Ecto neural progenitor cell (in vitro differentiated cells): ENCODE measurements around the gene FDPS.
A peak's percentile ranks its signal among the peaks of the same experiment; 100 is the strongest.

Experiments used
- DNase-seq: peaks from one replicate; pipeline ENCODE4 v3.0.0-alpha.2; 2018; ENCODE audit warnings: low spot score

Gene FDPS

DNA sequence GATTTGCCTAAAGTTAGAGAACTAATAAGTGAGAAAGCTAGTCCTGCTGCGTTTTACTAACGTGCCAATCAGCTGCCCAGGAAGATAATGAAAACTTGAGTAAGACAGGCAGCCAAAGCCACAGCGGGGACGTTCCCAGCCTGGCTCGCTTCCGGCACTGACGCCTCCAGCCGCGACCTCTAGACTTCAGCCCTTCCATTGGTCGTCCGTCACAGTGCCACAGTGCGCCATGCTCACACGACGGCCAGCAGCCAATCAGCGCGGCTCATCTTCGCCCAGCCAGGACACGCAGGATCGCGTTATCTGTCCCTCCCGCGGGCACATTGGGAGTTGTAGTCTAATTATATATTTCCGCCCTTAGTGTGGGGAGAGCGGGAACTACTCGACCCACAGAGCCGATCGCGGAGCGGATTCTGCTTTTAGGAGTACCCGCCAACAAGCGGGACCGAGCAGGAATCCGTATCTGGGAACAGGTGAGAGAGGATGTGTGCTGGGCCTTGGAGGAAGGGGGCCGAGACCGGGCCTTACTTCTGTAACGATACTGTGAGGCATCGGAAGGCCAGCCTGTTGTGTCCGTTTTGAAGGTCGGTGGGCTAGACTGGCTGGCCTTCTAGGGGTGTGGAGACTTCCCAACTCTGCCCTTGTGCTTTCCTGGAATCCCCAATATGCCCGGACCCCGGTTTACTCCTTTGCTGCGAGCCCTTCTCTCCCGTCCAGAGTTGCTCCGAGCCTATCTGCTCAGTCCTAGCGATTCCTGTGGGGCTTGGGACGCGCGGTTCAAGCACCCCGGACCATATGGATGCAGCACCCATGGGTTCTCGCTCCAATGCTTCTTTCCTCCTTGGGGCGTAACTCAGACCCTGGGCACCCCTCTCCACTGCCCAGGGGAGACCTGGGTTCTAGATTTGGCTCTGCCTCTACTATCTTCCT lies at the start of gene FDPS:
Gene FDPS, plus strand, starts transcription at position 374 of the 930 bp plus-strand sequence. CDS start 924 bp downstream, outside the sequence.
- peak; percentile 99 for DNase-seq

DNA sequence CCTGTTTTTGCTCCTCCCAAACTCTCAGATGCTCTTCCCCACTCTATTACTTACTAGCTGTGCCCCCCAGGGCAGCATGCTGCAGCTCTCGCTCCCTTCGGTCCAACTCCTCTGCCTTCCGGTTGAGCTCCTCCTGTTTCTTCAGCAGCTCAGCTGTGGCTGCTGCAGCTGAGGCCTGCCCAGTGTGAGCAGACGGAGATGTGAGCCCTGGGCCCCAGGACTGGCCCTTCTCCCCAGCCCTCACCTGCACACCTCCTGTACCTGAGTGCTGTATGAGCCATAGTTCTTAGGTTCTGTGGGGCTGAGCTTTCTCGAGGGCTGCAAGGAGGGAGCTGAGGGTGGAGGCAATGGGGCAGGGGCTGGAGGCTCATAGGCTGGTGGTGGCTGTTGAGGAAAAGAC lies 48.4 kb upstream of the FDPS start:
- no peak for DNase-seq

GRCh38 chr1:155261493-155261851 lies 47.2 kb upstream of the FDPS start:
- DNase-seq, result no peak

DNA sequence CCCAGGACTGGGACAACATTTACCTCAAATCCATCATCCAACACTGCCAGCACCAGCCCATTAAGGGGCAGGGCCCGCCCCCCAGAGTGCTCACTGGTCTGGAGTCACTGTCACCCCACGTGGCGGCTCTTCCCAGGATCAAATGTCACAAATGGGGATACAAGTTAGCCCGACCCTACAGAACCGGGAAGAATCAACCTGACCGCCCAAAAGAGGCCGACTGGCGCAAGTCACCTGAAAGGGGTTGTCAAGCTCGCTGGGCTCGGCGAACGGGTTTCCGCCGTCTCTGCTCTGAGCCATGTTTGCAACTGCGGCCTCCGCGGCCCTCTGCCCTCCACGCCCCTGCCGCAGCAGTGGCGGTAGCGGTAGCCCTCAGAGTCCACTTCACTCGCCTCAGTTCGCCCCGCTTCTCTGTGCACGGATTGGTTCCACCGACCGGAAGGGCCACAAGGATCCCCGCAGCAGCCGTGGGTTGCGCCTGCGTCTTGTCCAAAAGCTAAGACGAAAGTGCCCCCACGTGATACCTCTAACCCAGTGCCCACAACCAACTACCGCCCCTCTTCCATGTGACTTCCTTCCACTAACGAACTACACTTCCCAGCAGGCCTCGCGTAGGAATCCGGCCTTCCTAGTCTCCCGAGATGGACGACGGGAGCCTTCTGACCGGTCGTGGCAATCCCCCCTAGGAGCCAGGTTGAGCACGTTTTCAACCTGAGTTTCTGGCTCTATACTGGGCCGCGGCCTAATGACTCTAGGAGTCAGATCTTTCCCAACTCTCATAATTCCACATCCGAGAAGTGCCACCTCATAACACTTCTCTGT lies 46.6 kb upstream of the FDPS start, which contains the start of gene SCAMP3:
Gene SCAMP3, minus strand, starts transcription at position 509 of the 822 bp plus-strand sequence. Its CDS starts 209 bp downstream, at position 300.
- DNase-seq, result peak; percentile 94

DNA sequence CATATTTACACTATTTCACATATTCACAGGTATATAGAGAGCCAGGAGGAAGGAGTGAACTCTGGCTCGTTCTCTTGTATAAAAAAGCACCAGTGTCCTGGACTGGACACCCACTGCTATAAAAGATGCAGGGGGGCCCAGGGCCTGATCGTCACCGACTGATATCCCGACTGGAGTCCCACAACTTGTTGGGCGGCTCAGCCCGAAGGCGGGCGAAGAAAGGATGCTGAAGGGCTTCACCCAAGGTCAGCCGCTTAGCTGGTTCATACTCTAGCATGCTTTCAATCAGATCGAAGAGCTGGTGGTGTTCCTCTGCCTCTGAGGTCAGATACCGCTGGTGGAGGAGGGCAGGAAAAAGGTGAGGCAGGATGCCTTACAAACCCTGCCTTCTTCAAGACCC lies 45.6 kb upstream of the FDPS start:
- no peak for DNase-seq

DNA sequence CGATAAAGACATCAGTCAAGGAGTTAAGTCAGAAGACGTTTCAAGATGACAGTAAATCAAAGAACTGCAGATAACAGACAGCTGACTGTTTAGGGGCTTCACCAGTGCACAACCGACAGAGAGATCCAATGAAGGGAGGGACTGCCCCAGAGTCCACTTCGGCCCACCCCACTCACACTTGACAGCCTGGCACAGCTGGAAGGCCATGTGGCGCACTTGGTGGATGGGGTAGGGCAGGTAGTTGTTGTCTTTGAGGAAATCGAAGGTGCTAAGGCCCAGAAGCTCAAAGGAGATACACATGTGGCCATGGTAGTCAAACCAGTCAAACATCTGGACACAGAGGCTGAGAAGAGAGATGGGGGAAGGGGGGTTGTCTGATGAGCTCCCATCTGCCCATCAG lies 42.1 kb upstream of the FDPS start:
- DNase-seq, result no peak

DNA sequence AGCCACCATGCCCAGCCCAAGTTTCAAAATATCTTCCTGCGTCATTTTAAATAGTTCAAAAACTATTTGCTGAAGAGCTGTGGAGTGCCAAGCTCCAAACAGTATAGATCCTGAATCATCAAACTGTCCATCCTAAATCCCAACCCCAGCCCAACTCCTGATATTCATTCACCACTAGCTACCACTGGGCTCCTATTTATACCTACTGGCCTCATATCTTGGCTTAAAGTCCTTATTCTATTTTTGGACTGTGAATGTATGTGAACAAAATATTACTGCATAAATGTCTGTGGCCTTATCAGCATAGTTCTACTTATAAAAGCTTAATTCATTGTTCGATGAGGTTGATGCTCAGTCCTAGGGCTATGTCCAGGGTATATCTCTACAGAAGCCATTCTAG lies 41.3 kb upstream of the FDPS start:
- no peak for DNase-seq

DNA sequence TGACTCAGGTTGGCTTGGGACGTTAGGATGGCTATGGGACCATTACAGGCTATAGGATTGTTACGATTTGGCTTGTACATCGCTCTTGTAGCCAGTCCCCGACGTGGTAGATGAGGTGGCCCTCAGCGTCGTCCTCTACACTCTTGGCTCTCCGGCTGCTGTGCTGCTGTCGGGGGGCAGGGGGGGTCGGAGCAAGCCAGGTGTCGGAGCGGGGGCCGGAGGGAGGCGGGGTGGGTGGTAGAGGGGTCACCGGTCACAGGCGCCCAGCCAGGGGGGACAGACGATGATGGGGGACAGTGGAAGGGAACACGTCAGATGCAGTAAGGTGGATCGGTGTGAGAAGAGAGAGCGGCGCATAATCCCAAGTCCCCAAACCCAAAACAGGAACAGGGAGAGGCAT lies 40.0 kb upstream of the FDPS start:
- no peak for DNase-seq

DNA sequence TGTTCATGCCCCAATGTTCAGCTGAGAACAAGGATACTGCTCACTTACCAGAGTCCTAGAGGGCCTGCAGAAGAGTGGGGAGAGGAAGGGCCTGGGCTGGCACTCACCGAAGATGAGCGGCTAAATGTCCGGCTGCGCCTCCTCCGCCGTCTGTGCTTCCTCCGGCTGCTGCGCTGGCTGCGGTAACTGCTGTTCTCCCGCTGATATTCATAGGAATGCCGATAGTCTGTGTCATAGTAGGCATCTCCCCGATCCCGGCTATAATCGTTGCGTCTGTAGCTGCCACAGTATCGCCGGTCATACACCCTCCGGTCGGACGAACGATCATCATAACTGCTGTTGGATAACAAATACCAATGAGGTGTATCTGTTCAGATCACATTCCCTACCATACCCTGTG lies 39.3 kb upstream of the FDPS start:
- DNase-seq, result no peak

GRCh38 chr1:155272466-155273342 lies 36.0 kb upstream of the FDPS start:
- DNase-seq, result no peak

GRCh38 chr1:155273343-155274245 lies 35.1 kb upstream of the FDPS start, which contains the start of gene CLK2:
CLK2 (minus strand) TSS chr1:155273504; CDS start chr1:155270977, 2,527 bp downstream.
- DNase-seq, result peak; percentile 98

DNA sequence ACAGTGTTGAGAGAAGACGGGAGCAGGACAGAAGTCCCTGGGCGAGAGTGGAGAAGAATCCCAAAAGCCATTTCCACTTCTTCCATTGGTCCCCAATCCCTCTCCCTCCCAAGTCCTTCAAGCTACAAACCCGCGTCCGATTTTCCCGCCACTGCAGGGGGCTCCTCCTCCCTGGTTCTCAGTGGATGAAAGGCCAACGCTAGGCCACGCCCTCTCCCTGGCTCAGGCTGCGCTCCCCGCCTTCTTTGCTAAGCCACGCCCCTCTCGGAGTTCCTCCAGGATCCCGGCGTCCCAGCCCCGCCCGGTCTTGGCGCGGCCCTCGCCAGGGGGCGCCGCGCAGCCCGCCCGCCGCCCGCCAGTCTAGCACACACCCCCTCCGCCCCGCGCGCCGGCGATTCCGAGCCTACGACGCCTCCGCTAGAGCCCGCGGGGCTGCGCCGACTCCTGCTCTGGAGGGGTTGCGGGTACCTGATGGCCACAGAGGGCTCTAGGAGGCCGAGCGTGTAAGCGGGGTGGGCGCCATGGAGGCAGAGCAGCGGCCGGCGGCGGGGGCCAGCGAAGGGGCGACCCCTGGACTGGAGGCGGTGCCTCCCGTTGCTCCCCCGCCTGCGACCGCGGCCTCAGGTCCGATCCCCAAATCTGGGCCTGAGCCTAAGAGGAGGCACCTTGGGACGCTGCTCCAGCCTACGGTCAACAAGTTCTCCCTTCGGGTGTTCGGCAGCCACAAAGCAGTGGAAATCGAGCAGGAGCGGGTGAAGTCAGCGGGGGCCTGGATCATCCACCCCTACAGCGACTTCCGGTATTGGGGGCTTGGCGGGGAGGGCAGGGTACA lies 31.4 kb upstream of the FDPS start, which contains the start of gene HCN3:
Gene HCN3, plus strand, starts transcription at position 394 of the 832 bp plus-strand sequence. Its CDS starts 128 bp downstream, at position 522.
- DNase-seq, result peak; percentile 98

GRCh38 chr1:155277902-155278688 lies 30.6 kb upstream of the FDPS start:
- peak; percentile 89 for DNase-seq

DNA sequence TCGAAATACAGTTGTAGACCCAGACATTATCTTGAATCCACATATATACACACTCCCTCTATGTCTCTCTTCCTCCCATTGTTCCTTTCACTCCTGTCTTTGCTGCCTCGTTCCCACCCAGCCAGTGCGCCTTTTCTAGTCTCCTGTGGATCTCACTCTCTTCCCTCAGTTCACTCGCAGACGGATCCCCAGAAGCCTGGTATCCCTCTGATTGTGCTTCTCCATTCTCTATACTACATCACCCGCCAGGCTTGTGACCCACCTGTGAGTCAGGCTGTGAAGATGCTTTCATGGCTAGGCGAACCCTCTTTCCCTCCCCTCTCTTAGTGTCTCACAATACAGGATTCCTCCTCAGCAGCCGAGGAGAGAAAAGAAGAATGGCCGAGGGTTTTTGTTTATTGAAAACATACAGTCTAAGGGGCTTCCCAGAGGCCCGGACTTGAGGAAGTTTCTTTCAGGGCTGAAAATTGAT lies 29.9 kb upstream of the FDPS start:
- no peak for DNase-seq

- no peak for DNase-seq
Observed at GRCh38 chr1:155279268-155279667, 29.4 kb upstream of the FDPS start.

DNA sequence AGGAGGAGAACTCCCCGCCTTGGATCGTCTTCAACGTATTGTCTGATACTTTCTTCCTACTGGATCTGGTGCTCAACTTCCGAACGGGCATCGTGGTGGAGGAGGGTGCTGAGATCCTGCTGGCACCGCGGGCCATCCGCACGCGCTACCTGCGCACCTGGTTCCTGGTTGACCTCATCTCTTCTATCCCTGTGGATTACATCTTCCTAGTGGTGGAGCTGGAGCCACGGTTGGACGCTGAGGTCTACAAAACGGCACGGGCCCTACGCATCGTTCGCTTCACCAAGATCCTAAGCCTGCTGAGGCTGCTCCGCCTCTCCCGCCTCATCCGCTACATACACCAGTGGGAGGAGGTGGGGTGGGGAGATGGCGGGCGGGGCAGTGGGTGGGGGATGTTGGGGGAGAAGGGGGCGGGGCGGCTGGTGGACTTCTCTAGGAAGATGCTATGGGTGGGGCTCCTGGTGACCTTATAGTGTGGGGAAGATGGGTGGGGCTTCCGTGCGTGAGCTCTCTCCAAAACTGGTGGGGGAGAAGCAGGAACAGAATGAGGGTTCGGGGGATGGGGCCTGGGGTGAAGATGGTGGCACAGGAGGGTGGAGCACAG lies 26.1 kb upstream of the FDPS start:
- no peak for DNase-seq

- DNase-seq, result no peak
Observed at GRCh38 chr1:155284476-155284875, 24.2 kb upstream of the FDPS start.

DNA sequence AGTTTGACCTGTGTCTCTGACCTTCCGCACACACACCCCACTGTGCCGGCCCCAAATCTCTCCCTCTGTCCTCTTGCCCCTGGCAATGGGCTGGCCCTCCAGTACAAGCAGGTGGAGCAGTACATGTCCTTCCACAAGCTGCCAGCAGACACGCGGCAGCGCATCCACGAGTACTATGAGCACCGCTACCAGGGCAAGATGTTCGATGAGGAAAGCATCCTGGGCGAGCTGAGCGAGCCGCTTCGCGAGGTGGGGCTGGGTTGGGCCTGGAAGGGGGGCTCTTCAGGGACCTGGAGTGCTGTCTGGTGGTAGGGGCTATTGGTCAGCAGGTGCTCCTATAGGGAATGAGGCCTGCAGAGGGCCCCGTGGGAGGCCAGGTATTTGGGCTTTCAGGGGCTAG lies 23.6 kb upstream of the FDPS start:
- DNase-seq, result no peak
